Dedifferentiated amniotic fluid mesenchymal stem cell (primary cell): ENCODE data around the gene FOCAD.

ENCODE experiments used
- DNase-seq: peaks from one replicate; pipeline ENCODE4 v3.0.0-alpha.2; 2016; ENCODE audit errors: extremely low spot score

Gene FOCAD

DNA sequence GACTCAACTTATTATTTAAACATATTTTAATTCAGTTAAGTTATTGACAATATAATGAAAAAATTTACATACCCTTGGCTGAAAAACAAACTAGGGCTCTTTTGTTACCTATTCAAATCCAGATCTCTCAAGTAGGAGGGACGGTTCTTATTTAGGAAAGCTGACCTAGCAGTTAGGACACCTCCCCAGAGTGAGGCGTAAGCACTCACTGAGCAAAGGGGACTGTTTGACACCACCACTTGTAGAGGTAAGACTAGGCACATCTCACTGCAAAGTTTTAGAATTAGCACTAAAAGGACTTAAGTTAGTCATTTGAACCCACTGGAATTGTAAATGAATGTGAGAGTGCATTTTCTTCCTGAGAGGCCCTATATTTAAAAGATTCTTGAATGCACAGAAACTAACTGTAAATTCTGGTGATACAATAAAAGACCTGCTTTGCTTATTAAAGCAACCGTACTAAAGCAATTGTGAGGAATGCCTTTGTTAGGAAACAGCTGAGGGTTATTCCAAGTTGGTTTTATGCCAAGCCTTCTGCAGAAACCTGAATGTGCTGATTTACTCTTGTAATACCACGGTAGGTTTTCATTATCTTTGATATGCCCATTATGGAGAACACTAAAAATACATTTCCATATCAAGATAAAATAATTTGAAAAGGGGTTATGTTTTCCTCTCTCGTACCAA, 331.2 kb downstream of the FOCAD start:
- no peak for DNase-seq

DNA sequence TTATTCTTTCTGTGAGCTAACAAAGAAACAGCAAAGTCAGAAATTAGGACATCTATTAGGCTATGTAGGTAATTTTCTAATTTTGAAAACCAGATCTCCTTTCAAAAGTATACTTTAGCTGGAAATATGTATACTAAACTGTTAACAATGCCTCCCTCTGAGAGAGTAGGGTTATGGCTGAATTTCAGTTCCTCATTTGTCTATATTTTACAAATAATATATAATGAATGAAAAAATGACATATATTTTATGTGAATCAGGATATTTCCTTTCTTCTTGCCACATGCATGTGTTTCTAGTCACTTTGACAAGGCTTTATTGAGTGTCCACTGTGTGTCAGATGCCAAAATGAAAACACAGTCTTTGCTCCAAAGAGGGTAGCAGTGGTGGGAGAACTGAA, 331.9 kb downstream of the FOCAD start:
- no peak for DNase-seq

DNA sequence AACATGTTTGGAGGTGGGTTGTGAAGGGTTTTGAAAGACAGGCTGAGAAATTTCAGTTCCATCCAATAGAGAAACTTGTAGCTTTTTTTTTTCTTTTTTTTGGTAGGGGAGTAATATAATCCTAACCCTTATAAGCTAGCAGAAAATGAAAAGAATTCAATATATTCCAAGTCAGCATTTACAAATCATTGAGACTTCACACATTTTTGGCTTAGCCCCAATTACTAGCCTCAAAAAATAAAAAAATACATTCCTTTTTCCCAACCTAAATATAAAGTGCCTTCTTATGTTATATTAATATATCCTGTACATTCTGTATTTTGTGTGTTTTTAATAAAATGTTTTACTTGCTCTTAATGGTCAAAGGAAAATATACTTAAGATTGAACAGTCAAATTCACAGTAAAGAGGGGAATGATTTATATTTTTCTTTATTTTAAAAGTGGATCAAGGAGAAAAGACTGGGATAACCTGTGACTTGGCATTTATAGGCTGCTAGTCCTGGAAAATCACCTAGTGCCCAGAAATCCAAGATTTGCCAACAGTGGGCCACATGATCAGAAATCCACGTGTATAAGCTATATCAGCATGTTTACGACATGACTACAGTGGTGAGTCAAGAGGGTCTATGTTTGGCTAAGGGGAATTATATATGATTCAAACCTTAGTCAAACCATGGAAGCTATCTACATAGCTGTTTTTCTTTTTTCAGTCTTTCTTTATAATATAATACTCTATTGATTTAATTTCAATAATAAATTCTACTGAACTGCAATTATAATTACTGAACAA, 332.8 kb downstream of the FOCAD start:
- peak; percentile 27 for DNase-seq

DNA sequence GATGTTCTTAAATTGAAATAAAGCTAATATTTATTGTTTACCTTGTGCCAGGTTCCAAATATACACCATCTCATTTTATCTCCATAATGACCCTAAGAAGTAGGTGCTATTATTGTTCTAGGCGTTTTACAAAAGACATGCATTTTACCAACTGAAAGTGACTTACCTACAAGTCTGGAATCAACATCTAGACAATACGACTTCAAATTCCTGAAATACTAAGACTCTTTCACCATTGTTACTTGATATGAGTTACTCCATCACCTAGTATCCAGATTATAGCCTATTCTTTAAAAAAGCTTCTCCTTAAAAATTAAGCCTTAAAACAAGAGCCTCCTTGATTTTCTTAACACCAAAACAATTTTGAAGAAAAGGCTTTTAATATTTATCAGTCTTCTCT, 334.1 kb downstream of the FOCAD start:
- no peak for DNase-seq

DNA sequence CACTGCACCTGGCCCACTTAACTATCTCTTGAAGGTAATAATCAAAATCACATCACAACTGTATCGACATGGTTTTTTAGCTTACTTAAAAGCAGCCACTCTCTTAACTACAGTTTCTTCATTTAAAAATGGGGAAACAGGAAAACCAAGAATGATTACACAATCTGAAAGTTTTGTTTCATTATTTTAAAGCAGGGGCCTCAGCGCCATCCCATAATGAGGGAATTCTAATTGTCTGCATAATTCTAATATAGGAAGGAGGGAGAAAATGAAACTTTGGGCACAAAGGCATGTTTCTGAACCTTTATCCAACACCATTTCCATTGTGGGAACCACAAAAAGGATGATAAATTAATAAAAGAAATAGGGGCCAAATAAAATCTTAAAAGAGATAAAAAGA, 339.8 kb downstream of the FOCAD start:
- no peak for DNase-seq

DNA sequence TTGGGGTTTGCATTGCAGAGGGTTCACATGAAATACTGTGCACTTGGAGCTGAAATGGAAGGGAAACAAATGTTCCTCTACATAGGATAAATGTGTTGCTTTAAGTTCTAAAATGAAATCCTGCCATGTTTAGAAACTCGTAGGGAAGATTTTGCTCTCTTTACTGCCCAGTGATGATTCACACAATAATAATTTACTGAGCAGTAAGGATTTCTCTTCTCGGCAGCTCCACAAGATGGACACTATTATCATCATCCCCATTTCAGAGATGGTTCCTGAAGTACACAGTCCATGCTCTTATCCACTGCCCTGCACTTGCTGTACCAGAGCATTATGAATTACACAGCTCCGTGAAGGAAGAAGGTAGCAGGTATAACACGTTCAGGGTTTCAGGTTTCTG, 343.2 kb downstream of the FOCAD start:
- DNase-seq = no peak

DNA sequence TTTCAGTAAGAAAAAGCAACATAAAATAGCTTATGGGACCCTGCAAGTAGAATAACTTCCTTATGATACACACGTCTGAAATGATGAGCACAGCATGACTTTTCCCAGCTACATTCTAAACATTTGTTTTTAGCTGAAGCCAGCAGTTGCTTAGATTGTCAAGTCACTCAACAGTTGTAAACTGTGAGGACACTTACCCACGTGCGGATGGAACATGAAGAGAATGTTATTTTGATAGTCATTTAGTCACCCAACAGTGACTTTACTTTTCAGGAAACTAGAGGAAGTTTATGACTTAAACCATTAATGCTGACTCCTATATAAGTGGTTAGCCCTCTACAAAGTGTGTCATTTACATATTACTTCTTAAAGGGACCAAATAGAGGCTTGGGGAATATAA, 344.4 kb downstream of the FOCAD start:
- no peak for DNase-seq

DNA sequence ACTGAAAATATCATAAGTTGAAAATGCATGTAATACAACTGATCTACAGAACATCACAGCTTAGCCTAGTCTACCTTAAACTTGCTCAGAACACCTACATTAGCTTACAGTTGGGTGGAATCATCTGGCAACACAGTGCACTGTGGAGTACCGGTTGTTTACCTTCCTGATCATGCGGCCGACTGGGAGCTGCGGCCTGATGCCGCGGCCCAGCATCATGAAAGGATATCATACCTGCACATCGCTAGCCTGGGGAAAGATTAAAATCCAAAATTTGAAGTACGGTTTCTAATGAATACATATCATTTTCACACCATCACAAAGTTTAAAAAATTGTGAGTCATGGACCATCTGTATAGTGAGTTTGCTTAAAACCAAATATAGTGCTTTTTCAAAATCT, 345.6 kb downstream of the FOCAD start:
- no peak for DNase-seq

DNA sequence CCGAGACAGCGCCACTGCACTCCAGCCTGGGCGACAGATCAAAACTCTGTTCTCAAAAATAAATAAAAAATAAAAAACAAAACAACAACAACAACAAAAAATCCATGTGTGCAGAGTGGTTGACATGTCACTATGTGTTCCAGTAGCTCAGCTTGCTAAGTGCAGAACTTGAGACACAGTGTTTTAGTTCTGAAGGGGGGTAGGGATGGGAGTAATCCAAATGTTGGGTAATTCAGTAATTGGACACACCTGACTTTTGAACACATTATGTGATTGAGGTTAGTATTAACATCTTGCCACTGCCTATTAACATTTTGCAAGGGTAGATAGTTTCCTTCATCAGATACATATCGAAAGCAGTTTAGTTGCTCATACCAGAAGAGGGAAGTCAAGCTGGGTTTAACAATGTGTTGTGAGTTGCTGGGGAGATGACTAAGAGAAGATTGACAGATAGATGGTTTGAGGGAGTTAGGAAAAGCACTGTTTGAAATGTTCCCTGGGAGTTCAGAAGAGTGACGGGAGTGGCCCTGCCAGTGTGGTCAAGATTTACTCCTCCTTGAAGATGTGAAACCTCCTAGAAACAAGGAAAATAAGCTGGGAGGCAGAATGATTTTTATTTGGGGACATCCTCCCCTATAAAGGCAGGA, 346.5 kb downstream of the FOCAD start:
- DNase-seq = peak; percentile 48

DNA sequence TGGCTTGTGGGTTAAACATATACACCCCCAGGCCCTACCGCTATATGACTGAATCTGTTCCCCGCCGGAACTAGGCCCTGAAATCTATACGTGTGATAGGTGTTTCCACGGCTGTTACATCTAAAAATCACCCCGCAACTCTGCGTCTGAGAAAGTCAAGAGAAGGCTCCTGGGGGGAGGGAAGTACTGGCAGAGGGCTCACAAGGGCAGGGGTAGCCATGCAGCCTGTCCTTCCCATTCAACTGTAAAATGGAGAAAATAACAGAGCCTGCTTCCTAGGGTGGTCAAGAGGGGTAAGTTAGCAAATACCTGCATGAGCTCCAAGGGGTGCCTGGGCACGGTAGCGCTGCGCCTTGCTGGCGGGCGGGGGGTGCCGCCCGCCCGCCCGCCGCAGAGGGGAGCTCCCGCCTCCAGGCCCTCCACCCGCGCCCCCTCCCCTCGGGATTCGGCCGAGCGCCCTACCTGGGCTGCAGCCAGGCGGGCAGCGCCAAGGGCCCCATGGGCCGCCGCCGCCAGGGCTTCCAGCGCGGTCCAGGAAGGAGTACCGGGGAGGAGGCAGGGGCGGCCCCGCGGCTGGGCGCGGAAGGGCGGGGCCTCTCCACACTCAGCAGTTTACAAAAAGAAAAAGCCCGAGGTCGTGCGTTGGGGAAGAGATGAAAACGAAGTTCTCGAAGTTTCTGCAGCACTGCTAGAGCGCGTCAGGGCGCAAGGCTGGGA, 347.2 kb downstream of the FOCAD start, which contains the start of gene HACD4:
Gene HACD4 (minus strand): TSS at position 550 of the 717 bp plus-strand sequence. CDS start 50 bp downstream, at position 500.
- DNase-seq = no peak

DNA sequence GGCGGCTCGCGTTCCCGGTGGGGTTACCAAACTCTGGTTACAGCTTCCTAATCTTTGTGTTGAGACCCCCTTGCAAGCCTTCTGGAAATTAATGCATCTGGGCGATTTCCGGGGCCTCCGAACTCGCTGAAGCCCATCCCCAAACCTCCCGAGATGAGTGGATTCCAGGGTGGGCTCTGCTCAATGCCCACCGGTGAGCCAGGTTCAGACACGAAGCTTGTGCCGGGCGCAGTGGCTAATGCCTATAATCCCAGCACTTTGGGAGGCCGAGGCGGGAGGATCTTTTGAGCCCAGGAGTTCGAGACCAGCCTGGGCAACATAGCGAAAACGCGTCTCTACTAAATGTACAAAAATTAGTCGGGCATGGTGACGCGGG, 347.7 kb downstream of the FOCAD start:
- no peak for DNase-seq

DNA sequence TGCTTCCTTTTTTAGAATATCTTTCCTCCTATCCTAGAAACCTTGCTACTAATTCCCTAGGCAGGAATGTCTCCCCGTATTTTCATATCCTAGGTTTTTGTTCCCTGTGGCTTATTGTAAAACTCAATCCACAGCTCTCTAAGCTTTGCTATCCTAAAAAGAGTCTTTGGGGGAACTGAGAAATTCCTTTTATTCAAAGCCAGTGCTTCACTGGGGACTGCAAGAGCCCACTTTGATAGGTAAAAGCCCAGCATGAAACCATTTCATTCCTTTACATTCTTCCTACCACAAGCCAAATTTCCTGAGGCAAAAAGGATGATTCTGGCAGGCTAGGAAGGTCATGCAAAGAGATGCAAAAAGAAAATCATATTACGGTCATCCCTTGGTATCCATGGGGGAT, 353.2 kb downstream of the FOCAD start:
- no peak for DNase-seq

DNA sequence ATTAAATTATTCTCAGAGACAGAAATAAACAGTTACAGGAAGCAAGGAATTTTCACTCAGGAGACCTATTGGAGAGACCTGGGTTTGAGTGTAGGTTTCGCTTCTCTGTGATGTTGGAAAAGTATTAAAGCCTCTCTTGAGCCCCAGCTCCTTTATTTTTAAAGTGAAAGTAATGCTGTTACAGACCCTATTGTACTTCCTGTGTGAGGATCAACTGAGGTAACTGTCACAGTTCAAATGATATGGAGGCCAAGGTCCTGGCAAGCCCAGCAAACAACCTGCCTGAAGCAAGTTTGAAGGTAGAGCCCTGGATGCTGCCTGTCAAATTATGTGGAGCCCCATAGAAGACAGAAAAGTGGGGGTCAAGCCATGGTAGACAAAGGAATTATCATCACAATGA, 355.2 kb downstream of the FOCAD start:
- DNase-seq = no peak

DNA sequence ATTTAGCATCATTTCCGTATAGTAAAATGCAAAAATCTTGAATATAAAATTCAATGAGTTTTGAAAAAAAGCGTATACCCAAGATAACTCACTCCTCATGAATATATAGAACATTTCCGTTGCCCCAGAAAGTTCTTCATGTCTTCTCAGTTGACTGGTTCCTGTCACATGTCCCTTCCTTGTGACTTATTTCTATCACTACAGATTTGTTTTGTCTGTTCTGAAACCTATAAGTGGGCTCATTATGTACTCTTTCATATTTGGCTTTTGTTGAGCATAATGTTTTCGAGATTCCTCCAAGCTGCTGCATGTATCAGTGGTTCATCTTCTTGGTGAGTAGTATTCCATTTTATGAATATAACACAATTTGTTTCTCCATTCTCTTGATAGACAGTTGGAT, 358.4 kb downstream of the FOCAD start:
- DNase-seq = no peak

DNA sequence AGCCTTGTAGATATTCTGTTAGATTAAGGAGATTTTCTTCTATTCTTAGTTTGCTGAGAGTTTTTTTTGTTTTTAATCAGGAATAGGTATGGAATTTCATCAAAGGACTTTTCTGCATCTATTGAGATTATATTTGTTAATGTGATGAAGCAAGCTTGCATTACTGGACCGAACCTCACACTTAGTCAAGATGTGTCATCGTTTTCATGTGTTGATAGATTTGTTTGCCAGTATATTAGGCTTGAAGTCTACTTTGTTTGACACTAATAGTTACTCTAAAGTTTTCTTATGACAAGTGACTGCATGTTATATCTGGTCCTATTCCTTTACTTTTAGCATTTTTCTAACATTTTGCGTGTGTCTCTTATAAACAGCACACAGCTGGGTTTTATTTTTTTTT, 359.8 kb downstream of the FOCAD start:
- DNase-seq = no peak
